GM23248 (cell line): ENCODE results near the gene SLC6A18.

Experiments
- EZH2 ChIP-seq: fragments of 200-600 bp; sonication (generic); IDR thresholded peaks from 2 replicates; pipeline ENCODE4 v1.6.1; 2018; ENCODE audit warnings: antibody characterized with exemption, mild to moderate bottlenecking; ENCODE audit not compliant: insufficient read depth, poor library complexity, severe bottlenecking
- EZH2phosphoT487 ChIP-seq: fragments of 200-600 bp; sonication (generic); IDR thresholded peaks from 2 replicates; pipeline ENCODE4 v1.6.1; 2018; ENCODE audit warnings: antibody characterized with exemption, moderate library complexity, mild to moderate bottlenecking, low read depth; ENCODE audit not compliant: insufficient read depth

DNA sequence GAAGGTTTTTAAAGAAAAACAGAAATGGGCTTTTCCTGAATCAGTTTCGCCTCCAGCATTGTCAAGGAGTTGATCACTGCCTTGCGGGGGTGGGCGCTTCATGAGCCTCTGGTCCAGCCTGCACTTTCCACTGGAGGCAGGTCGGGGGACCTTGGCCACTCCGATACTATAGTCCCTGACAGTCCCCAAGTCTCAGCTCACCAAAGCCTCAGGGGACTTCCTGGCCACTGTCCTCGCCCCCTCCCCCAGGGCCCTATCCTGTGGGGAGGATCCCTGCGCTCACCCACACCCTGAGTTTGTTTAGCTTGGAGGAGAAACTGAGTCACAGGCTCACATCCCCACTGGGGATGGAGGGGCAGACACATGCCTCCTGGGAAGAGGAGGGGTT lies 22.4 kb upstream of the SLC6A18 start:
- TF ChIP-seq EZH2 (no peak), EZH2phosphoT487 (no peak)
